Testis (tissue), 2 donors: ENCODE measurements around the gene FERMT3.

ENCODE experiments used
- CTCF ChIP-seq, 3 experiments: fragments of 450-650 bp in 2 of 3; fragments of 200-600 bp in 1 of 3; sonication (generic) in 1 of 3; IDR thresholded peaks; one replicate each; pipeline ENCODE4 v1.5.1; 2016 to 2019; ENCODE audit warnings: antibody characterized with exemption in 3 of 3, mild to moderate bottlenecking in 2 of 3, moderate library complexity in 1 of 3
- POLR2A ChIP-seq: fragments of 450-650 bp; IDR thresholded peaks from one replicate; pipeline ENCODE4 v1.6.1; 2017; ENCODE audit warnings: antibody characterized with exemption, mild to moderate bottlenecking, moderate library complexity

GRCh38 chr11:64230171-64230984 is 23.9 kb downstream of the FERMT3 start, which contains the start of gene DNAJC4:
- no peak for TF ChIP-seq CTCF (IDR thresholded peaks at IDR 0.05)
- TF ChIP-seq POLR2A = no peak
